AG09319 (cell line): ENCODE measurements around the gene SMPDL3A.

ENCODE experiments used
- DNase-seq: peaks from one replicate; pipeline ENCODE4 v3.0.0-alpha.2; 2010; ENCODE audit warnings: low read depth; ENCODE audit errors: extremely low read depth
- TF ChIP-seq, protein P1 (sequence below): IDR thresholded peaks from 2 replicates; pipeline ENCODE4 v1.5.1; 2011; ENCODE audit warnings: low read depth, mild to moderate bottlenecking, inconsistent platforms, low read length, moderate library complexity

Gene SMPDL3A

DNA sequence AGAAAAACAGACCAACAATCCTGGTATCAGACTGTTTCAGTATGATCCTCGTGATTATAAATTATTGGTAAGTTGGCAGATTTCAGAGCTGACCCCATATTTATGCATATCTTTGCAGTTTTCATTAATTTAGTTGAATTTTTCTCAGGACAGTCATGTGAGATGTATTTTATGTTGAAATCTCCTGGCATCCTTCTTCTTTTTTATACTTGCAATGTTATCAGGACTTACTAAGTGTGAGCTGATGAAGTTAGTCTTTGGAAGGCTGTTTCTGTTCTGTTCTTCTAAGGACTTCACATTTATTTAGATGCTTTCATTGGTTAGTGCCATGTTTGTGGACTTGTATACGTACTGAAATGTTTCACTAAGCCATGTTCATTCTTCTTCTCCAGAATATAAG is 17.2 kb downstream of the SMPDL3A start:
- TF ChIP-seq, protein P1, sequence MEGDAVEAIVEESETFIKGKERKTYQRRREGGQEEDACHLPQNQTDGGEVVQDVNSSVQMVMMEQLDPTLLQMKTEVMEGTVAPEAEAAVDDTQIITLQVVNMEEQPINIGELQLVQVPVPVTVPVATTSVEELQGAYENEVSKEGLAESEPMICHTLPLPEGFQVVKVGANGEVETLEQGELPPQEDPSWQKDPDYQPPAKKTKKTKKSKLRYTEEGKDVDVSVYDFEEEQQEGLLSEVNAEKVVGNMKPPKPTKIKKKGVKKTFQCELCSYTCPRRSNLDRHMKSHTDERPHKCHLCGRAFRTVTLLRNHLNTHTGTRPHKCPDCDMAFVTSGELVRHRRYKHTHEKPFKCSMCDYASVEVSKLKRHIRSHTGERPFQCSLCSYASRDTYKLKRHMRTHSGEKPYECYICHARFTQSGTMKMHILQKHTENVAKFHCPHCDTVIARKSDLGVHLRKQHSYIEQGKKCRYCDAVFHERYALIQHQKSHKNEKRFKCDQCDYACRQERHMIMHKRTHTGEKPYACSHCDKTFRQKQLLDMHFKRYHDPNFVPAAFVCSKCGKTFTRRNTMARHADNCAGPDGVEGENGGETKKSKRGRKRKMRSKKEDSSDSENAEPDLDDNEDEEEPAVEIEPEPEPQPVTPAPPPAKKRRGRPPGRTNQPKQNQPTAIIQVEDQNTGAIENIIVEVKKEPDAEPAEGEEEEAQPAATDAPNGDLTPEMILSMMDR: no peak
- no peak for DNase-seq

DNA sequence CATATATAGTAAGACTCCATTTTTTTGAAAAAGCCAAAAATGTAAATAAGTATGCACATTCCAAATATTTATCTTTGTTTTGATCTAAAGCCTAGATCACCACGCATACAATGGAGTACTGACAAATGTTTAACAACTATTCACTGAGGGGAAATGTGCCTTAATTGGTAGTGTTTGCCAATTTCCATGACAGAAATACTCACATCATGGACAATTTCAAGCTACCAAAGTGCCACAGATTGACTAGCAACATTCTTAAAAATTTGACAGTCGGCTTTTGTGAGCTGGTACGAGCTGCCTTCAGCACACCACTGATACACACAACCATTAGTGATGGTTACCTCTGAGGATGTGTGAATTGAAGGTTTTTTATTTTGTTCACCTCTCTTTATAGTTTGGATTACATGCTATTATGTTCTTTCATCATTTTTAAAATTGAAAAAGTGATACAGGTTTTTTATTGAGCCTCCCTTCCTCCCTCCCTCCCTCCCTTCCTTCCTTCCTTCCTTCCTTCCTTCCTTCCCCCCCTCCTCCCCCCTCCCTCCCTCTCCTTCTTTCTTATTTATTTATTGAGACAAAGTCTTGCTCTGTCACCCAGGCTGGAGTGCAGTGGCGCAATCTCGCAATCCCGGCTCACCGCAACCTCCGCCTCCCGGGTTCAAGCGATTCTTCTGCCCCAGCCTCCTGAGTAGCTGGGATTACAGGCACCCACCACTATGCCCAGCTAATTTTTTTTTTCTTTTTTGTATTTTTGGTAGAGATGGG is 19.2 kb downstream of the SMPDL3A start:
- DNase-seq: no peak
- TF ChIP-seq, protein P1: no peak

DNA sequence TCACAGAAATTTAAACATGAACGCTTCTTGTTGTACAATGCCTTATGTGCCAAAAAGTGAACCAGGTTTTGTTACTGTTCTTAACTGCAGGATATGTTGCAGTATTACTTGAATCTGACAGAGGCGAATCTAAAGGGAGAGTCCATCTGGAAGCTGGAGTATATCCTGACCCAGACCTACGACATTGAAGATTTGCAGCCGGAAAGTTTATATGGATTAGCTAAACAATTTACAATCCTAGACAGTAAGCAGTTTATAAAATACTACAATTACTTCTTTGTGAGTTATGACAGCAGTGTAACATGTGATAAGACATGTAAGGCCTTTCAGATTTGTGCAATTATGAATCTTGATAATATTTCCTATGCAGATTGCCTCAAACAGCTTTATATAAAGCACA is 19.9 kb downstream of the SMPDL3A start:
- DNase-seq: no peak
- TF ChIP-seq, protein P1: no peak

DNA sequence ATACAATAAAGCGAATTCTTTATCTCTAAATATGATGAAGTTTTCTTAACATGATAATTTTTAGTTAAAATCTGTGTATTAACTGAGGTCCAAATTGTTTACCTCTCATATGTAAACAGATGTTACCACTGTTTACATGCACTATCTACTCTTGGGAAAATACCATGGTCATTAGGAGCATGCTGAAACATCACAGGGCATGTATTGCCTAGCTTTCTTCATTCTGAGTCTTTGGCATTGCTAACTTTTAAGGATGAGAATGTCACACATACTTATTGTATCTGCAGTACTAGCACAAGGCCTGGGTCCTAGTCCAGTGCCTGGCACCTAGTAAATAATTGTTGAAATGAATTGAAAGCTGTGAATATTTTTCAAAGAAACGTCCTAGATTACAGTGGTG is 20.6 kb downstream of the SMPDL3A start:
- DNase-seq: no peak
- TF ChIP-seq, protein P1: no peak

DNA sequence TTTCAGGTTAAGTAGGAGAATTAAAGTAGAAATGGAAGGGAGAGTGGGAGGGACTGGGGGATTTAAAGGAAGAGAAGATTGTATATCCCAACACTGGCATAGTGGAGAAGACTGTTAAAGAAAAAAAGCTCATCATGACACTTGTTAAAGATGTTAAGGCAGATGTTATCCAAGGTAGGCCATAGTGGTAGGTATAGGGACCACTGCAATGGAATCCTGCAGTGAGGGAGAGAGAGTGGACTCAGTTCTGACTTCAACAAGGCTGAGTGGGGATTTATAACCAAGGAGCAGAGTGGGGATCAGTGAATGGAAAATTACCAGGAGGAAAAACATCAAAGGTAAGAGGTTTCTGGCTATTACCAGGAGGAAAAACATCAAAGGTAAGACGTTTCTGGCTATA is 21.1 kb downstream of the SMPDL3A start:
- no peak for DNase-seq
- TF ChIP-seq, protein P1: no peak

DNA sequence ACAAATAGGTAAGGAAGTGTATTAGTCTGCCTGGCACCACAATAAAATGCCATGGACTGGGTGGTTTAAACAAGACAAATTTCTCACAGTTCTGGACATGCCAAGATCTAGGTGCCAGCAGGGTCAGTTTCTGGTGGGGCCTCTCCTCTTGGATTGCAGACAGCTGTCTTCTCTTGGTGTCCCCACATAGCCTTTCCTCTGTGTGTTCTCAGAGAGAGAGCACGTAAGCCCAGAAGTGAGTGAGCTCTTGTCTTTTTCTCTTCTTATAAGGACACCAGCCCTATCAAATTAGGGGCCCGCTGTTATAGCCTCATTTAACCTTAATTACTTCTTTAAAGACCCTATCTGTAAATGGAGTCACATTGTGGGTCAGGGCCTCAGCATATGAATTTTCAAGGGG is 28.3 kb downstream of the SMPDL3A start:
- TF ChIP-seq, protein P1: no peak
- DNase-seq: no peak

DNA sequence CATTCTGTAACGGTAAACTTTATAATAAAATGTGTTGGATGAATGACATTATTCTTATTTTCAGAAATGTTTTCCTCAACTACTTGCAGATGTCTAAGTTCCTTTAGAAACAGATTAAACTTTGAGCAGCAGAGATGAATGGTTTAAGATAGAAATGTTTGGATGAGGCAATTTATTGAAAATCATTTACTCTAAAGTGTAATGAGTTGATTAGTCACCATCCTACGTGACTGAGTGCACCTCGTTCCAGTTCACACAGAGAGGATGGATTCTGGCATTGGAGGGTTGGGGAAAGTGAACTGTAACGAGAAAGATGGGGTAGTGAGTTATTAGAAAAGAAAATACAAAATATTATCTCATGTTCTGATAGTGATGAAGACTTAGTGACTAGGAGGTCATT is 28.7 kb downstream of the SMPDL3A start:
- no peak for DNase-seq
- TF ChIP-seq, protein P1: no peak
